HEK293T (cell line): ENCODE results near the gene TRIM24.

ENCODE experiments used
- CTCF ChIA-PET: fragments of 350-600 bp; formaldehyde crosslinking; extraction: SDS; loops from one replicate; lab custom pipeline; 2021; ENCODE audit warnings: antibody characterized with exemption, inconsistent platforms; lab: Yijun Ruan, JAX
- POLR2A ChIA-PET: fragments of 350-600 bp; formaldehyde crosslinking; extraction: SDS; loops from one replicate; lab custom pipeline; 2020; ENCODE audit warnings: antibody characterized with exemption, inconsistent platforms; lab: Yijun Ruan, JAX
- DNase-seq: peaks from one replicate; pipeline ENCODE4 v3.0.0; 2012; ENCODE audit warnings: mixed read lengths; ENCODE audit errors: extremely low spot score
- ARNT ChIP-seq: fragments of 450-650 bp; IDR thresholded peaks from 2 replicates; pipeline ENCODE4 v1.6.1; 2017; ENCODE audit warnings: mild to moderate bottlenecking
- BHLHE40 ChIP-seq: fragments of 450-650 bp; IDR thresholded peaks from 2 replicates; pipeline ENCODE4 v1.6.1; 2016; ENCODE audit warnings: mild to moderate bottlenecking, moderate library complexity, borderline replicate concordance
- CTBP1 ChIP-seq: fragments of 450-650 bp; IDR thresholded peaks from 2 replicates; pipeline ENCODE4 v1.6.1; 2016; ENCODE audit warnings: borderline replicate concordance
- ELF4 ChIP-seq: fragments of 450-650 bp; IDR thresholded peaks from 2 replicates; pipeline ENCODE4 v1.6.1; 2017; ENCODE audit warnings: antibody characterized with exemption
- FOXA1 ChIP-seq: fragments of 450-650 bp; IDR thresholded peaks from 2 replicates; pipeline ENCODE4 v1.6.1; 2016; ENCODE audit warnings: mild to moderate bottlenecking
- FOXK2 ChIP-seq: fragments of 450-650 bp; IDR thresholded peaks from 2 replicates; pipeline ENCODE4 v1.6.1; 2016; ENCODE audit warnings: mild to moderate bottlenecking
- FOXM1 ChIP-seq: fragments of 450-650 bp; IDR thresholded peaks from 2 replicates; pipeline ENCODE4 v1.6.1; 2017; ENCODE audit warnings: mild to moderate bottlenecking, borderline replicate concordance
- HDGF ChIP-seq: fragments of 450-650 bp; IDR thresholded peaks from 2 replicates; pipeline ENCODE4 v1.6.1; 2017; ENCODE audit warnings: antibody characterized with exemption, borderline replicate concordance
- L3MBTL2 ChIP-seq: fragments of 450-650 bp; conservative IDR thresholded peaks from 2 replicates; pipeline ENCODE4 v1.6.1; 2016; ENCODE audit warnings: mild to moderate bottlenecking
- LEF1 ChIP-seq: fragments of 450-650 bp; IDR thresholded peaks from 2 replicates; pipeline ENCODE4 v1.6.1; 2017; ENCODE audit warnings: mild to moderate bottlenecking, borderline replicate concordance
- NFRKB ChIP-seq: fragments of 450-650 bp; IDR thresholded peaks from 2 replicates; pipeline ENCODE4 v1.6.1; 2016; ENCODE audit warnings: mild to moderate bottlenecking, moderate library complexity
- SP1 ChIP-seq: fragments of 450-650 bp; IDR thresholded peaks from 2 replicates; pipeline ENCODE4 v1.6.1; 2017
- SUZ12 ChIP-seq: fragments of 450-650 bp; IDR thresholded peaks from 2 replicates; pipeline ENCODE4 v1.6.1; 2016; ENCODE audit warnings: mild to moderate bottlenecking
- TARDBP ChIP-seq: fragments of 450-650 bp; IDR thresholded peaks from 2 replicates; pipeline ENCODE4 v1.6.1; 2016
- ZNF384 ChIP-seq: fragments of 450-650 bp; IDR thresholded peaks from 2 replicates; pipeline ENCODE4 v1.6.1; 2016
- TF ChIP-seq, protein P1 (sequence below): fragments of 450-650 bp; IDR thresholded peaks from 2 replicates; pipeline ENCODE4 v1.6.1; 2016

Gene TRIM24

DNA sequence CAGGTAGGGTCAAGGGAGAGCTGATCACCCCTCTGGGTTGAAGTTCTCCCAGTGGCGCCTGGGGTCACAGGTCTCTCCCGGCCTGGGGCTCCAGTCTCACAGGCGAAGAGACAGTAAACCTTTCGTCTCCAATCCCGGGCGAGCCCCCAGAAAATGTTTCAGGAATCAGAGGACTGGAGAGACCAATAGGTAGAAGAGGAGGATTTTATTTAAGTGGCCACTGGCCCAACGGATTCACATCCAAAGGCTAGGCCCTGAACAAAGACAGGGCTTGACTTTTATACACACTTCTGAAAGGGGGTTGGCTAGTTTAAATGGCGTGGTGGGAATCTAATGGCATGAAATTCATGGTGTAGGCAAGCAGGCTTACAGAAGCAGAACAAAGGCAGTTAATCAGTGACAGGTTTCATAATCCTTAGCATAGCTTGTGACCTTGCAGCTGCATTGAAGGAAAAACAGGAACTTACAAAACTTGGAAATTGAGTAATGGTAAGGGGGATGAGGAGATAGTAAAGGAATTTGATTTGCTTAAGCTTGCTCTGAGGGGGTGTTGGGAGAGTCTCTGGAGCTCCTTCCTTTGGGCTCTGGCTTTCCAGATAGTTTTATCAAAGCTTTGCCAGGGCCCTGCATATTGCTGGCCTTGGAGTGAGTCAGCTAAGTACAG is 105.5 kb downstream of the TRIM24 start:
- DNase-seq, result no peak
- CTCF ChIA-PET, result no interaction called here
- no peak for TF ChIP-seq FOXM1
- no peak for TF ChIP-seq NFRKB
- TF ChIP-seq FOXK2, result no peak
- TF ChIP-seq SP1, result no peak
- TF ChIP-seq ELF4, result no peak
- no peak for TF ChIP-seq SUZ12
- TF ChIP-seq L3MBTL2, result no peak
- no peak for TF ChIP-seq ZNF384
- no peak for TF ChIP-seq BHLHE40
- no peak for TF ChIP-seq LEF1
- TF ChIP-seq TARDBP, result no peak
- TF ChIP-seq CTBP1, result no peak
- POLR2A ChIA-PET, result no interaction called here

DNA sequence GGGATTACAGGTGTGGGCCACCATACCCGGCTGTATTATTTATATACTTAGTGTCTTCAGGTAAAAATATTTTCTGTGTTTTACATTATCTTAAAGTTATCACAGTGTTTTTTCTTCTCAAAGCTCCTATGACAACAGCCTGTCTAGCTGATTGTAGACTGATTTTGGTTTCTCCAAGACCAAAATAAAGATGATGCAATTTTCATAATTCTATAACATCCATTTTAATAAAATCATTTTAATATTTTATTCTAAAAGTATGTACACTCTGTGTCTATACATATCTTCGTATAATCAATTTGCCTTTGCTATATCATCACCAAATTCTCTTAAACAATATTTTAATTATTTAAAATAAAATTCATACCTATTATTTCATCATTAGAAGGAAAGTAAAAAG is 108.6 kb downstream of the TRIM24 start:
- ChIA-PET POLR2A (no interaction called here), CTCF (no interaction called here)
- no peak for DNase-seq
- TF ChIP-seq L3MBTL2, result no peak
- TF ChIP-seq CTBP1, result no peak
- no peak for TF ChIP-seq HDGF
- no peak for TF ChIP-seq SP1
- no peak for TF ChIP-seq ZNF384

DNA sequence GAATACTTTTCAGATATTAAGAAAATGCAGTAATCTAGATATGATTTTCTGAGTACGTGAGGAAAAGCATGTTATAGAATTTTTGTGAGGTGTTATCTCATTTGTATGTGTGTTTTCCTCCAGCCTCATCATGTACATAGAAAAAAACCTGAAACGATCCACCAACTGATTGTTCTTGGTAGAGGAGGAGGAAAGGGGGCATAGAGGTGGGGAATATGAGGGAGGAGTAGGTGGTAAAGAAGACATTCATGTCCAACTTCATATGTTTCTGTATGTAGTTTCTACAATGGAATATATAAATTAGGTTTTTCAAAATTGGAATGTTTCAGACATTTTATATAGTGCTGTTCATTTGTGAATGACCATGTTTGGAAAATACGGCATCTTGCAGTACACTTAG is 109.4 kb downstream of the TRIM24 start:
- no peak for TF ChIP-seq FOXM1
- TF ChIP-seq, protein P1, sequence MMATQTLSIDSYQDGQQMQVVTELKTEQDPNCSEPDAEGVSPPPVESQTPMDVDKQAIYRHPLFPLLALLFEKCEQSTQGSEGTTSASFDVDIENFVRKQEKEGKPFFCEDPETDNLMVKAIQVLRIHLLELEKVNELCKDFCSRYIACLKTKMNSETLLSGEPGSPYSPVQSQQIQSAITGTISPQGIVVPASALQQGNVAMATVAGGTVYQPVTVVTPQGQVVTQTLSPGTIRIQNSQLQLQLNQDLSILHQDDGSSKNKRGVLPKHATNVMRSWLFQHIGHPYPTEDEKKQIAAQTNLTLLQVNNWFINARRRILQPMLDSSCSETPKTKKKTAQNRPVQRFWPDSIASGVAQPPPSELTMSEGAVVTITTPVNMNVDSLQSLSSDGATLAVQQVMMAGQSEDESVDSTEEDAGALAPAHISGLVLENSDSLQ, result no peak
- no peak for TF ChIP-seq SUZ12
- TF ChIP-seq NFRKB, result no peak
- no peak for TF ChIP-seq FOXK2
- TF ChIP-seq TARDBP, result no peak
- no peak for TF ChIP-seq CTBP1
- no peak for TF ChIP-seq L3MBTL2
- TF ChIP-seq FOXA1, result no peak
- no peak for TF ChIP-seq LEF1
- no peak for TF ChIP-seq BHLHE40
- no peak for TF ChIP-seq ELF4
- TF ChIP-seq HDGF, result no peak
- TF ChIP-seq ARNT, result no peak
- TF ChIP-seq ZNF384, result no peak
- DNase-seq, result no peak
- ChIA-PET POLR2A (no interaction called here), CTCF (no interaction called here)

DNA sequence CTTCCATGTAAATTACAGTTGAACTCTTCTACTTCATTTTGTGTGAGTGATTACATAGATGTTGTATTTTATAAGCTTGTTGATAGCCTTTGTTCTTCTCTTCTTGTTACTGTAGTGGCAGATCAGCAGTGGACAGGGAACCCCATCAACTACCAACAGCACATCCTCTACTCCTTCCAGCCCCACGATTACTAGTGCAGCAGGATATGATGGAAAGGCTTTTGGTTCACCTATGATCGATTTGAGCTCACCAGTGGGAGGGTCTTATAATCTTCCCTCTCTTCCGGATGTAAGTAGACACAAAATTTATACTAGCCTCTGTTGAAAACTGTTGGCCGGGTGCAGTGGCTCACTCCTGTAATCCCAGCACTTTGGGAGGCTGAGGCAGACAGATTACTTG is 110.7 kb downstream of the TRIM24 start:
- TF ChIP-seq ARNT (no peak), L3MBTL2 (no peak), FOXA1 (no peak), SUZ12 (no peak), ELF4 (no peak), LEF1 (no peak), FOXM1 (no peak), TARDBP (no peak), SP1 (no peak)
- DNase-seq, result no peak
- POLR2A ChIA-PET, result no interaction called here
- CTCF ChIA-PET, result no interaction called here

DNA sequence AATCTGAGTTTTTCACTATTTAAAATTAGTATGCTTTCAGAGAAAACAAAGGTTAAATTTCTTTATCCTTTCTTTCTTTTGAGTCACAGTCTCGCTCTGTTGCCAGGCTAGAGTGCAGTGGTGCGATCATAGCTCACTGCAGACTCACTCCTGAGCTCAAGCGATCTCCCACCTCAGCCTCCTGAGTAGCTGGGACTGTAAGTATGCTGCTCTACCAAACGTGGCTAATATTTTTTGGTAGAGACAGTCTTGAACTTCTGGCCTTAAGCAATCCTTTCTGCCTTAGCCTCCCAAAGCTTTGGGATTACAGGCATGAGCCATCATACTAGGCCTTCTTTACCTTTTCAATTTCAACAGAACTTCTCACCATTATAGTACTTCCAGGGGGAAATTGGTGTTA is 113.7 kb downstream of the TRIM24 start:
- CTCF ChIA-PET, result interaction anchor here (0.6 kb wide), 1 partner anchor 659 kb away, joined by 3 read pairs; no protein-coding TSS in a partner anchor
- TF ChIP-seq HDGF (no peak), ELF4 (no peak), SP1 (no peak), SUZ12 (no peak), FOXA1 (no peak), LEF1 (no peak), ARNT (no peak)
- TF ChIP-seq, protein P1, result no peak
- POLR2A ChIA-PET, result no interaction called here
- no peak for DNase-seq

DNA sequence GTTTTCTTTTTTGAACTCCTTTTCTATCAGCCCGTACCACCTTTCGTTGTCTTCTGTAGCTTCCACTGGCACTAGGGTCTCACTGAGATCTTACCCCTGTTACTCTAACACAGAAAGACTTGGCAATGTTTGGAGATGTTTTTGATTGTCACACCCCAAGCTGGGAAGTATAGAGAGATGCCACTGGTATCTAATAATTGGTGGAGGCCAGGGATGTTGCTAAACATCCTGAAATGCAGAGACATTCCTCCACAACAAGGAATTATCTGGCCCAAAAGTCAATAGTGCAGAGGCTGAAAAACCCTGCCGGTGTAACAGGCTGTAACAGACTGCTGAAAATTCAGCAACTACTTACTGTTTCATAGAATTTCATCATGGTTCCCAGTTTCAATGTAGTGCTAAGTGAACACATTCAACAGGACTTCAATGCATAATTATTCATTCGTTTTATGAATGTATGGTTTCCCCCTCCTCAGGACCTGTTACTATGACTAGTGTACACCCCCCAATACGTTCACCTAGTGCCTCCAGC is 115.9 kb downstream of the TRIM24 start:
- ChIA-PET CTCF (no interaction called here), POLR2A (no interaction called here)
- no peak for DNase-seq
- TF ChIP-seq FOXM1 (no peak), ZNF384 (no peak), FOXK2 (no peak), FOXA1 (no peak), ELF4 (no peak), LEF1 (no peak), BHLHE40 (no peak), ARNT (no peak), CTBP1 (no peak), SUZ12 (no peak), NFRKB (no peak)
- TF ChIP-seq, protein P1, result no peak

DNA sequence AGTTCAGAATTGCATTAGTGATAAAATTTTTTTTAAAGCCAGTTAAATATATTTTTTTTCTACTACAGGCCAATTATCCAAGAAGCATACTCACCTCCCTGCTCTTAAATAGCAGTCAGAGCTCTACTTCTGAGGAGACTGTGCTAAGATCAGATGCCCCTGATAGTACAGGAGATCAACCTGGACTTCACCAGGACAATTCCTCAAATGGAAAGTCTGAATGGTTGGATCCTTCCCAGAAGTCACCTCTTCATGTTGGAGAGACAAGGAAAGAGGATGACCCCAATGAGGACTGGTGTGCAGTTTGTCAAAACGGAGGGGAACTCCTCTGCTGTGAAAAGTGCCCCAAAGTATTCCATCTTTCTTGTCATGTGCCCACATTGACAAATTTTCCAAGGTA is 119.1 kb downstream of the TRIM24 start:
- ChIA-PET CTCF (no interaction called here), POLR2A (no interaction called here)
- TF ChIP-seq FOXK2 (no peak), CTBP1 (no peak), TARDBP (no peak), ZNF384 (no peak), SUZ12 (no peak), ARNT (no peak), L3MBTL2 (no peak), FOXA1 (no peak), NFRKB (no peak), ELF4 (no peak), HDGF (no peak), BHLHE40 (no peak), LEF1 (no peak), SP1 (no peak), FOXM1 (no peak)
- TF ChIP-seq, protein P1, result no peak
- DNase-seq, result no peak
